CD4-positive, alpha-beta T cell treated with Interleukin-4 for 1 hour (primary cell): ENCODE data around the gene MTPN.

Experiments used
- DNase-seq, 2 donors: peaks; one replicate each; pipeline ENCODE4 v3.0.0-alpha.2; 2020 to 2022

The MTPN gene

DNA sequence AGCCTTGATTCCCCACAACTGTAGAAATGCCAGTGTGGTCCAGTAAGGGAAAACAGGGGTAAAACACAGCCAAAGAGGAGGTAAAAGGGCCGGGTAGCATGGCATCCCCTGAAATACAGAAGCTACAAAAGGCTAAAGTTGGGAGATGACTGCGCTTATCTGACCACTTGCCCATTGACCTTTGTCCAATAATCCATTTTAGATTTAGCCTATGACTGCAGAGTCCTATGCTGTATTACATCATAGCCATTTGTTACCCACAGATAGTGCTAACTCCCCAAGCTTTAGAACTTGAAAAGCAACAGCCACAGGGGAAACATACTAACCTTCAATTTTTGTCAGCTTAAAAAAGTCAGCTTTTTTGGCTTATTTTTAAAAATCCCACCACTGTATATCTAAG is 26.2 kb downstream of the MTPN start:
- DNase-seq, result no peak

GRCh38 chr7:135950429-135950828 is 26.7 kb downstream of the MTPN start:
- DNase-seq, result no peak

DNA sequence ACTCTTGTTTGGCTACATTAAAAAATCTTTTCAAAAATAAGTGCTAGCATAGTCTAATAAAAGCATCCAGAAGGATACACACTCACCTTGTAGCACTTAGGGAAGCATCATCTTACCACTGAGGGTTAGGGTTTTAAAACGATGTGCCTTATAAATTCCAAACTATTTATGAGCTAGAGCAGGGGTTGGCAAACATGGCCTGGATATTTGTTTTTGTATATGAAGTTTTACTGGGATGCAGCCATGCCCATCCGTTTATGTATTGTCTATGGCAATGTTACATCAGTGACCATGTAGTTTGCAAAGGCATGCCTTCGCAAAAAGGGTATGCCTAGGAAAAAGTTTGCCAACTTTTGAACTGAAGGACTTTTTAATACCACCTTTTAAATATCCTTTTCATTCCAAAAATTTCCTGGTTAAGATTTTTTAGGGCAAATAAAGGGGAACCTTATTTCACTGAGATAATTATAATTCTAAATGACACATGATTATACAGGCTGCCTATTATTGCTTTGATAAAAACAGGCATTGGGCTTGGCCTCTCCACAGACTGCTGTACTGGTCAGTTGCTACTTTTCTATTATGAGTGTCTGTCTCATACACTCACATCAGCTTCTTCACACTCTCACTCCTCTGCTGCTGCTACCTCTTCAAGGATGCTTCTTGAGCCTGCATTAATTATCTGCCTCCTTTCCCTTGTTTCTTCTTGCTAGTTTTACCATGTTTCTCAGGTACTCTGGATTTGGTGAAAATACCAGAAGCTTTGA is 30.7 kb downstream of the MTPN start:
- DNase-seq, result no peak

- DNase-seq, result no peak
Observed at GRCh38 chr7:135944753-135945152, 32.4 kb downstream of the MTPN start.

DNA sequence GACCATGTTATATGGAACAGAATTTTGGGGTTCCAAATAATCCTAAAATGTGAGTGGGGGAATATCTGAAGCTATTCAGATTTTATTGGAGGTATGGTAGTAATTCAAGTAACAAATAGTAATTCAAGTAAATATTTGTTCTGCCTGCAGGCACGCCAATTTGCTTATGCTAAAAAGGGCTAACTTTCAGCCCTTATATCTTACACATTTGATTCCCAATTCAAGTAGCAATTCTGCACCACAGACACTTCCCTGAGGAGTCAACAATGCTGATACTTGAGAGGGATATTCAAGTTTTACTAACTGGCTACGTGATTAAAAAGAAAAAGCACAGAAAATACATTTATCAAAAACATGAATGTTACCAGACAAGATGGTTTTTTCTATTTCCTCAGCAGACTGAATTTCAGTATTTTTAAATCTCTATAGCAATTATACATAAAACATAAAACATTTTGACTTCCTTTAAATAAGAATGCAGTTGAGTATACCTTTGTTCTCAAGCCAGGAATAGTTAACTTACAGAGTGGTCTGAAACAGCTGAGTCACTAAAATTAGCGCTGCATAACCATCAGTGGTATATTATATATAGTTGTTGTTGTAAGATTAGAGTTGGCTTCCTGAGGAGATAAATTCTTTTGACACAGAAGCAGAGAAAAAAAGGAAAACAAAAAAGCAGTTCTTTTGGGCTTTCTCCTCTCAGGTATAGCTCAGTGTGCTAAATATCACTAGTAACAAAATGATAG is 33.9 kb downstream of the MTPN start:
- DNase-seq, result no peak

DNA sequence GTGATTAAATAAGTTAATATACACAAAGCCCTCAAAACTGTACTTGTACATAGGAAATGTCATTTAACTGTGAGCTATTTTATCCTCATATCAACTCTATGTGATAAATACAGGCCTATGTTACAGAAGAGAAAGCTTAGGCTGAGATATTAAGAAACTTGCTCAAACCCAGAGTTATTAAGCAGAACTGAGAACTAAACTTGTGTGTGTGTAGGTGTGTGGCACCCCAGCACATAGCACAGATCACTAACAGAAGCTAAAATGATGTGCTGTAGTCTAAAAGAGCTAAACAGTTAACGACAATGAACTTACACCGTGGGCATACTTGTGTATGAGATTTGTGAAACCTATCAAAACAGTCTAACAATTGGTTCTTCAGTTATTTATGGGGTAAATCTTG is 34.5 kb downstream of the MTPN start:
- DNase-seq, result no peak

DNA sequence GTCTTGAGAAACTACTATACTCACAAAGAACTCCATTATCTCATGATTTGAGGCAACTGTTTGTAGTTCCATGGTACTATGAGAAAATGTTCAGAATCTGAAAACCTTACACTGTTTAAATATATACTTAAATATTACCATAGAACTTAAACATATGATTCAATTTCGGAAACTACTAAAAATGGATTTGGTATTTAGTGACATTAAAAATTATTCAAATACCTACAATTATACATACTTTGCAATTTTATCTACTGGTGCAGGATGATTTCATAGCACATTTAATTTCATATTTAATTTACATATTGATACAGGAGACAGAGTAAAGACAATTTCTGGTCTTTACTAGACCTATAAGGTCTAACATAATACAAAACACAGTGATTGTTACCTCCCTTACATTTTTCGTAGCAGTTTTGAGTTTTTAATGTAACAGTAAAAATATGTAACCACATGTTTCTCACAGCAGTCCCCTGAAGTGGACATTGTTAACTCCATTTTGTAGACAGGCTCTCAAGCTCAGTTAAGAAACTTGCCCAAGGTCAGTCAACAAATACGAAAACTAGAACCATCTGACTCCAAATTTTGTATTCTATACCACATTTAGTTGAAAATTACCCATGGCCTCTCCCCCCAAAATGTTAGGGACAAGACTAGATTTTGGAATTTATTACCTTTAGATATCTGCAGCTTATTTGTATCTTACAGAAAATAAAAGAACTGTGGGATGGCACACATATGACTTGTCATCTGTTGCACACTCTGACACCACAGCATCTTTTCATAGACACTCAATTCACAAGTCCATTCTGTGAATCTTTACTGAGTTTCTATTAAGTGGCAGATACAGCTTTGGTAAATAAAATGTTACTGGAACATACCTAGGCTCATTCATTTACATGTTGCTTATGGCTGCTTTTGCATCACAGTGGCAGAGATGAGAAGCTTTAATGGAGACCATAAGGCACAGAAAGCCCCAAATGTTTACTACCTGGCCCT is 36.8 kb downstream of the MTPN start:
- no peak for DNase-seq

DNA sequence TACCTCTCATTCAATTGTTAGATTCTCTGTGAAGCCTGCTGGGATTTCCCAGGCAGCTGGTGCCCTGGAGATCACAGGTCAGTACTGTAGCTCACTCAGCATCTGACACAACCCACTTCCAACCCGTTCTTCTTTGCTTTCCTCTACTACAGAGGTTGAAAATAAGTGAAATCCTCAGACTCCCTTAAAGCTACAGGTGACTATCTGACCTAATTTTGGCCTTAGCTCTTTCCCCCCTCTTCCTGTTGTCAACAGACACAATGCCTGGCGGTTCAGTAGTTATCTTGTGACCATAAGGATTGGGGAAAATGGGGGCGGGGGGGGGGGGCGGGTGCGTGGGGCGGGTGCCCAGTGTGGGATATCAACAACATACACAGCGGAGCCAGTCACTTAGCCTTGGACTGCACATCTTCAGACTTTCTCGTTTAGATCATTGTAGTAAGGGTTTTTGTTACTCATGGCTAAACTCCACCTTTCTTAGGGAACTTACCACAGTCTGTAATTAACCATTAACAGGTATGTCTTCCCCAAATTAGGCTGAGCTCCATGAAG is 37.8 kb downstream of the MTPN start:
- DNase-seq, result no peak

GRCh38 chr7:135938563-135938962 is 38.6 kb downstream of the MTPN start:
- no peak for DNase-seq

GRCh38 chr7:135938086-135938485 is 39.1 kb downstream of the MTPN start:
- DNase-seq, result no peak

GRCh38 chr7:135936497-135937217 is 40.5 kb downstream of the MTPN start:
- no peak for DNase-seq

DNA sequence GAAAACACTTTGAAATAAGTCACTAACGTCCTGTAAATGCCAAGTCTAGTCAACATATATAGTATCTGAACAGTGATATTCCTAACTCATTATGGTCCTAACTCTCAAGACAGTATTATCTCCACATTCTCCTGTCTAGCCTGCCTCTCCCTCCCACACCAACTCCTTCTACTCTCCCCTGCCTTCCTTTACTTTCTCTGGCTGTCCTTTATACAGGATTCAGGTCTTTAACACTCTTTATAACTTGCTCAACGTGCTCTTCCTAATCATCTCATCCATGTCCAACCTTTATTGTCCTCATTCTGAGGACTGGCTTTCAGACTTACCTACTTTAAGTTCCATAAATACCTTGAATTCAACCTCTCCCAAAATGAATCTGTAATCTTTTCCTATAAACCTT is 42.5 kb downstream of the MTPN start:
- no peak for DNase-seq

DNA sequence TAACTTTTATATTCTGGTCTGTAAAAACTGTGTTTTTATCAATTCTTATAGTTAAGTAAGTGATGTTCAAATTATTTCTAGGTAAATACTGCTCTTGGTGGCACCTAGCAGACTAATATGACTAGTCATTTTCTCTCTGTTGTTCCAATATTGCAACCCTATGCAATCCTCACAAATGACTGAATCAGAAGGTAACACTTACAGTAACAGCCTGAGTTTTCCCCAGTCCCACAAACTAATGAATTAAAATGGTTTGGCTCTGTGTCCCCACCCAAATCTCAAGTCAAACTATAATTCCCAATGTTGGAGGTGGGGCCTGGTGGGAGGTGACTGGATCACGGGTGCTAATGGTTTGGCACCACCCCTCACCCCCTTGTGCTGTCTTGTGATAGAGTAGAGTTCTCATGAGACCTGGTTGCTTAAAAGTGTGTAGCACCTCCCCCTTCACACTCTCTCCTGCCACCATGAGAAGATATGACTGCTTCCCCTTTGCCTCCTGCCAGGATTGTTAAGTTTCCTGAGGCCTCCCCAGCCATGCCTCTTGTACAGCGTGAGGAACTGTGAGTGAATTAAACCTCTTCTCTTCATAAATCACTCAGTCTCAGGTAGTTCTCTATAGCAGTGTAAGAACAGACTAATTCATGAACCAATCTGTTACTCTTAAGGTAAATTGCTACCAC is 43.5 kb downstream of the MTPN start:
- DNase-seq, result no peak

DNA sequence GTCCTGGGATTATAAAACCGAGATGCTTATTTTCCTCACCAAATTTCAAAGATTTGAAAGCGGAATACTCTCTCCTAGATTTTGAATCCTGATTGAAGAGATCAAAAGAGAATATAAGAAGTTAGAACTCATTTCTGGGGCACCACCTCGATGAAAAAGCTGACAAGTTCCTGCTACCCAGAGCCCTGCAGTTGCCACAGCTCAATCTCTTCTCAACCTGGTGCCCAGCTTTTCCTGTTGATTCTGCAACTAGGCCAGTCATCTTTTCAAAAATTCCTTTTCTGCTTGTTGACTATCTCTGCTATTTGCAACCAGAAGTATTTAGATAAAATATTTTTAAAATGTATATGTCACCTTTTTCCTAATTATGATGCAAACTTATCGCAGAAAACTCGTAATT is 45.0 kb downstream of the MTPN start:
- no peak for DNase-seq

DNA sequence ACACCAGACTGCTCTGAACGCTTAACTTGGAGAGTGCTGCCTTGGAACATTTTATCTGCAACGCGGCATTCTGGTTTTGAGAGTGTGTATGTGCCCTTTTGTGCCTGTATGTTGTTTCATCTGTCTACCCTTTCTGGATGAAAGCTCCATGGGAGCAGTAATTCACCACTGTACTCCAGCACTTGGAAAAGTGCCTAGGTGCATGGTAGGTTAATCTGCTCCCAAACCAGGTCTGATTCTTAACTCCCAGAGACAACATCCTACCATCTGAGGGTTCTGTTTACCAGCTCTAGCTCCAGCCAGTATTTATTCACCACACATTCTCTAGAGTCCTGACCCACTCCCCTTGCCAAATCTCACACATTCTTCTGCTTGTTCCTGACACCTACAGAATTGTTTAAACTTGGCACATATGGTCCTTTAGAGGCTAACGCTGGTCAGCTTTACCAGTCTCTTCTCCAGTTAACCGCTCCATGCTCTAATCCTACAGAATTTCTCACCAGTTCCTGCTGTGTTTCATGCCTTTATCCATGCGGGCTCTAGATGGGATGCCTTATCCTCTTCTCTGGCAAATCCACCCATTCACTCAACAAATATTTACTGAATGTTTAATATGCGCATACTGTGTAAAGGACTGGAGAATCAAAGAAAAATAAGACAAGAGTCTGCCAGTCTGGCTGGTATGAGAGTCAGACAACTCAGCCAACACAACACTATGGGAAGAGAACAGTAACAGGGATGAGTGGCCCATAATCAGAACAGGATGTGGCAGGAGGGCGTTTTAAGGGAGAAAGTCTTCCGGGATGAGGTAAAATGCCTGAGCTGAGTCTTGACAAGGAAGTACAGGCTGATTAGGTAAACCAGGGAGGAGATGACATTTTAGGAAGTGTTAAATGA is 46.3 kb downstream of the MTPN start:
- DNase-seq, result no peak

DNA sequence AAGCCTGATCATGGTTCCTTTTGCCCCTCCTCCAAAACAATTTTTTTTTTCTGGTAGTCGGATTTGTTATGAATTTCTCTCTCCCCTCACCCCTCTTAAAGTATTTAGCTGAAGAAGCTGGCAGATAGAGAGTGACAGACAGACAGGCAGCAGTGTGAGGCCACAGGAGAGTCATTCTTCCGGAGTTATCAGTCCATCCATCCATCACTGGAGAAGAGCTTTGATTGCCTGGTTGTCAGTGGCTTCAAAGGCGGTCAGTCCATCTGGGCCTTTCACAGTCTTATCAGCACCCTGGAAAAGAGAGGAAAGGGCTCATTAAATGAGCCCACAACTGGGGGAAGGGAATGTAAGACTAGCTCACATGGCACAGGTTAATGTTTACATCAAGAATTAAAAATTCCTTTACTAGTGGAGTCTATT is 47.4 kb downstream of the MTPN start:
- DNase-seq, result no peak

DNA sequence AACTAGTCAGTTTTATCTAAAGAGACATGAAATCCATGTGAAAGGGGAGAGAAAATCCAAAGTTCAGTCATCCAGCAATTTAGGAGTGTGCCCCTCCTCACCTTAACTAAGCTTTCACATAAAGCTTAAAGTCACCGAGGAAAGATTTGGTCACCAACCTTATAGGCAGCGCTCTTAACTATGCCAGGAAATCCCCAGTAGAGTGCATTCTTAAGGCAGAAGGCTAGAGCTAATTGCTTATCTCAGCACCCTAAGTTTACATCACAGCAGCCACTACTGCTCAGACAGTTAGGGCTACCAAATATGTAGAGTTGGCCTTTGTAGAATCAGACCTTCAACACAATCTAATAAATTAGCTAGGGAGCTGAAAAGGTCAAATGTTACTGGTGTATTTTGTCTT is 47.9 kb downstream of the MTPN start:
- no peak for DNase-seq

DNA sequence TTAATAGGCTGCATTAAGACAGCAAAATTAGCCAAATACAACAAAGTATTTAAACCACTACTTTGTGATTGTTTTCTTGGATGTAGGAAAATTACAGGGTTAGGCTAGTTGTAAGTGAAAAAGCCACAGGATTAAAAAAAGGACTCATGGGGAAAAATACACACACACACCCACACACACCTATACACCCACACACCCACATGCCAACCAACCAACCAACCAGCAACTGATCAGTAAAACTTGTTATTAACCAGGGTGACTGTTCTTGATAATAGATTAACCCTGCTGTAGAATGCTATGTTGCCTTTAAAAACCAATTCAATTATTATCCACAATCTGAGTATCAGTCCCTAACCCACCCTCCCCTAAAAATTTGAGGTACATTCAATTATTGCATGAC is 49.0 kb downstream of the MTPN start:
- no peak for DNase-seq

GRCh38 chr7:135925210-135925609 is 51.9 kb downstream of the MTPN start:
- no peak for DNase-seq

DNA sequence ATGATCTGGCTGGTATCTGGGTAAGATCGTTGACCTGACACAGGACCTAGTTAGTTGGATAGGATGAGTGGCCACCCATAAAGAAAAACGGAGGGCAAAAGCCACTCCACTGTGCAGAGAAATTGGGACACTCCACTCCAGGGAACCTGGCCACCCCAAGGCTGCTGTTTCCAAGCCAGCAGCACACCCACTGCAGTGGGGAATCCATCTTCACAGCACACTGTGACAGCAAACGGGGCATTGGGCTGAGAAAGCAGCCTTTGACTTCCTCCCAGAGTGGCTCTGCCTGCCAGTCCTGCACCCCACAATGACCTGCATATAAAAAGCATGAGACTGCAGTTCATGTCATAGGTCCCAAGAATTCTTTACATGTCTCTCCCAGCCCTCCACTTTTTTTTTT is 52.9 kb downstream of the MTPN start:
- no peak for DNase-seq

DNA sequence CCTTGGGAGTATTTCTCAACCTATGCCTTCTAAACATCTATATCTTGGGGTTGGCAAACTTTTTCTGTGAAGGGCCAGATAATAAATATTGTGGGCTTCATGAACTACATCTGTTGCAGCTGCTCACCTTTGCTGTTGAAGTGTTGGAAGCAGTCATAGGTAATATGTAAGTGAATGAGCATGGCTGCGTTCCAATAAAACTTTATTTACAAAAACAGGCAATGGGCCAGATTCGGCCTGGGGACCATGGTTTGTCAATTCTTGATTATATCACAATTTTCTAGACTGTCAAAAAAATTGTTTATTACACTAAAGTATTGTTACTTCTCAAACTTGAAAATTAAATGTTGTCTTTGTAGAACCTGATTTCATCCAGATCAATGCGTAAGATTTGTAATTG is 54.9 kb downstream of the MTPN start:
- no peak for DNase-seq
